SK-N-MC (cell line): ENCODE measurements around the gene JAK2.
"Not testable (repeated sequence)": the region's sequence is repeated elsewhere in the genome, so short reads cannot be mapped to it uniquely, and the experiment has no call there.

Experiments used
- DNase-seq: peaks from one replicate; pipeline ENCODE4 v3.0.0-alpha.2; 2011; ENCODE audit warnings: low read depth, low spot score
- H3K27ac ChIP-seq: fragments of 200-600 bp; sonication (generic); 2 replicates; pipeline ENCODE4 v1.5.1; 2016; ENCODE audit warnings: mixed run types
- H3K36me3 ChIP-seq: fragments of 200-600 bp; sonication (generic); 2 replicates; pipeline ENCODE4 v1.6.1; 2017; ENCODE audit warnings: antibody characterized with exemption, low read length, mixed read lengths; ENCODE audit not compliant: insufficient read depth
- H3K4me3 ChIP-seq: fragments of 200-600 bp; sonication (generic); 2 replicates; pipeline ENCODE4 v1.5.1; 2016
- H3K9ac ChIP-seq: fragments of 200-600 bp; sonication (generic); 2 replicates; pipeline ENCODE4 v1.8.0; 2017; ENCODE audit warnings: mixed run types, mixed read lengths; ENCODE audit not compliant: insufficient read length
- H3K9me3 ChIP-seq: fragments of 200-600 bp; sonication (generic); 2 replicates; pipeline ENCODE4 v1.6.1; 2017; ENCODE audit warnings: low read depth, mild to moderate bottlenecking, antibody characterized with exemption, low read length, moderate library complexity, mixed read lengths
- EZH2 ChIP-seq: fragments of 200-600 bp; sonication (generic); IDR thresholded peaks from one replicate; pipeline ENCODE4 v1.6.1; 2017; ENCODE audit warnings: antibody characterized with exemption
- FOXP2 ChIP-seq: optimal IDR thresholded peaks from 2 replicates; pipeline ENCODE3; 2011; ENCODE audit warnings: mild to moderate bottlenecking, moderate library complexity; ENCODE audit not compliant: insufficient read depth; ENCODE audit errors: extremely low read length, control extremely low read depth
- POLR2AphosphoS5 ChIP-seq: IDR thresholded peaks from 2 replicates; pipeline ENCODE4 v1.6.1; 2012; ENCODE audit warnings: mild to moderate bottlenecking, low read depth, low read length, borderline replicate concordance

JAK2 gene

GRCh38 chr9:5004481-5004880 lies 19.4 kb downstream of the JAK2 start:
- no peak overlapping the region for H3K27ac ChIP-seq
- H3K36me3 ChIP-seq = peaks cover 15% of the 10 kb centered on the region
- no peak for DNase-seq
- H3K9me3 ChIP-seq = no peaks in the 10 kb centered on the region
- no peak overlapping the region for H3K4me3 ChIP-seq
- H3K9ac ChIP-seq = no peak overlapping the region
- TF ChIP-seq POLR2AphosphoS5 (no peak), FOXP2 (no peak), EZH2 (no peak)

GRCh38 chr9:5008202-5008601 lies 23.1 kb downstream of the JAK2 start:
- DNase-seq = no peak
- TF ChIP-seq POLR2AphosphoS5 = no peak
- TF ChIP-seq FOXP2 = no peak
- no peak for TF ChIP-seq EZH2

GRCh38 chr9:5013374-5013773 lies 28.3 kb downstream of the JAK2 start:
- TF ChIP-seq FOXP2 (no peak), POLR2AphosphoS5 (no peak), EZH2 (no peak)
- no peaks in the 10 kb centered on the region; the same call in 1 of the 2 replicates for H3K36me3 ChIP-seq

More at GRCh38 chr9:5008202-5008601, 23.1 kb downstream of the JAK2 start:
- Histone ChIP-seq H3K36me3 (peaks cover 6% of the 10 kb centered on the region), H3K4me3 (no peak overlapping the region), H3K27ac (no peak overlapping the region), H3K9ac (no peak overlapping the region), H3K9me3 (no peaks in the 10 kb centered on the region)

GRCh38 chr9:5015934-5016333 lies 30.9 kb downstream of the JAK2 start:
- Histone ChIP-seq H3K27ac (no peak overlapping the region), H3K36me3 (no peaks in the 10 kb centered on the region; the same call in 1 of the 2 replicates), H3K9me3 (no peaks in the 10 kb centered on the region; the same call in 1 of the 2 replicates), H3K9ac (no peak overlapping the region), H3K4me3 (no peak overlapping the region)
- TF ChIP-seq EZH2 (no peak), POLR2AphosphoS5 (no peak), FOXP2 (no peak)
- DNase-seq = no peak

More at GRCh38 chr9:5013374-5013773, 28.3 kb downstream of the JAK2 start:
- Histone ChIP-seq H3K4me3 (no peak overlapping the region), H3K27ac (no peak overlapping the region), H3K9me3 (no peaks in the 10 kb centered on the region; the same call in 1 of the 2 replicates), H3K9ac (no peak overlapping the region)
- no peak for DNase-seq

- no peak for TF ChIP-seq POLR2AphosphoS5
- TF ChIP-seq FOXP2 = no peak
- TF ChIP-seq EZH2 = no peak
- Histone ChIP-seq H3K27ac (no peak overlapping the region), H3K9me3 (no peaks in the 10 kb centered on the region), H3K9ac (no peak overlapping the region), H3K36me3 (peaks cover 33% of the 10 kb centered on the region), H3K4me3 (no peak overlapping the region)
- DNase-seq = no peak
Measured at GRCh38 chr9:5025416-5025815, 40.3 kb downstream of the JAK2 start.

- not testable (repeated sequence) for H3K9ac ChIP-seq, H3K27ac ChIP-seq, H3K9me3 ChIP-seq, DNase-seq, H3K4me3 ChIP-seq
- H3K36me3 ChIP-seq = peaks cover 14% of the 10 kb centered on the region
Measured at GRCh38 chr9:5031941-5032340, 46.9 kb downstream of the JAK2 start.

GRCh38 chr9:5040730-5041389 lies 55.8 kb downstream of the JAK2 start:
- TF ChIP-seq EZH2 (no peak), POLR2AphosphoS5 (no peak), FOXP2 (no peak)
- no peak overlapping the region for H3K9ac ChIP-seq
- no peaks in the 10 kb centered on the region for H3K9me3 ChIP-seq
- no peak overlapping the region for H3K27ac ChIP-seq
- peaks cover 28% of the 10 kb centered on the region for H3K36me3 ChIP-seq
- no peak overlapping the region for H3K4me3 ChIP-seq
- no peak for DNase-seq

GRCh38 chr9:5041390-5042115 lies 56.5 kb downstream of the JAK2 start:
- H3K4me3 ChIP-seq = no peak overlapping the region
- no peak for TF ChIP-seq EZH2
- no peak for TF ChIP-seq FOXP2
- no peak for TF ChIP-seq POLR2AphosphoS5
- H3K9me3 ChIP-seq = no peaks in the 10 kb centered on the region
- H3K36me3 ChIP-seq = peaks cover 30% of the 10 kb centered on the region
- no peak for DNase-seq
- no peak overlapping the region for H3K27ac ChIP-seq
- no peak overlapping the region for H3K9ac ChIP-seq
